Putamen (tissue), 1 donor: ENCODE measurements around the gene KRTAP6-3.

Experiments
- DNase-seq: peaks from one replicate; pipeline ENCODE4 v3.0.0-alpha.2; 2016; ENCODE audit warnings: low spot score

The KRTAP6-3 gene

GRCh38 chr21:30625449-30626165, 33.4 kb downstream of the KRTAP6-3 start:
- DNase-seq, result no peak

DNA sequence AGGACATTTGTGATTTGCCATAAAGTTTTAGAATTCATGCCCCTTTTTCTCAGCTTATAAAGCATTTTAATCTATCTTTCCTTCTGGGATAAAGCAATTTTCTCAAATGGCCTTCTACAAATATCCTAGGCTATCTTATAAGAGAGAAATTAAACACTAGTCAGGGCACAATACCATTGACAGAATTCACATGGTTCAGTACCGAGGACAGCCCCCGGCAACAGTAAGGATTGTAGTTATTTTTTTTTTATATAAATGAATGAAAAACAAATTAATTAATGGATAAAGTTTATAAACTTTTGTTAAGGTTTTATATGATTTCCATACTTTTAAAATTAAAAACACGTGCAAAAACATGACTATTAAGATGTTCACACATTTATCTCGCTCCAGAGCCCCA, 35.9 kb downstream of the KRTAP6-3 start:
- no peak for DNase-seq

DNA sequence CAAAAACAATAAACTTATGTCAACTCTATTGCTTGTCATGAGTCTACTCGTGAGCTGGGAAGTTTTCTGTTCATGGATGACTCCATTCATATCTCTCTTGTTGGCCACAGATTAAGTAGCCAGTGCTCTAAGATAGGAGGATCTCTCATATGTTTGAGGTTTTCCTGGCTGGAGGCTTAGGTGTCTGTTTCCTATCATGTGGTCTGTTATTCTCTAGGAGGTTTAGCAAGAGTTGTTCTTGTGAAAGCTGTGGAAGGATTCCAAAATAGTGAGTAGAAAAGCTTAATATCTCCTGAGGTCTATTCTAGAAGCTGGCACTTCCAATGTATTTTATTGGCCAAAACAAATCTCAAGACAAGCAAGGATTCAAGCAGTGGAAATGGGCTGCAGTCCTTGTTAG, 37.0 kb downstream of the KRTAP6-3 start:
- no peak for DNase-seq

GRCh38 chr21:30634906-30635305, 42.7 kb downstream of the KRTAP6-3 start, which contains the start of gene KRTAP20-2:
KRTAP20-2 (plus strand) TSS chr21:30635206; CDS start chr21:30635264, 58 bp downstream.
- no peak for DNase-seq

DNA sequence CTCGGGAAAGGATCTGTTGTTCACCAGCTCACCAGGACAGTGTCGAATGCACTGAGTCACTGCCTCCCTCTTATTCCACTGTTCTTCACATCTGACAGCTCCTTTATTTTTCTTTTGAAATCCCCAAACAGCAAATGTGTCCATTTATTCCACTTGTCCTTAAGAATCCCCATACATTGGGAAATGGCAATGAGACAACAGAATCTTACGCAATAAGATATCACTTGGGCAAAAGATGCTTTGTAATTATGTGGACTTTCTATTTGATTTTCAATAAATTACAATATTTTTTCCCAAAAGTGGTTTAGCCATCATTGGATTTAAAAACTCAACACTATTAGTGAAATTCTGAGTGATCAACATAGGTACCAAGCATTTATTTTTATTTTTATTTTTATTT, 46.4 kb downstream of the KRTAP6-3 start:
- DNase-seq, result no peak

DNA sequence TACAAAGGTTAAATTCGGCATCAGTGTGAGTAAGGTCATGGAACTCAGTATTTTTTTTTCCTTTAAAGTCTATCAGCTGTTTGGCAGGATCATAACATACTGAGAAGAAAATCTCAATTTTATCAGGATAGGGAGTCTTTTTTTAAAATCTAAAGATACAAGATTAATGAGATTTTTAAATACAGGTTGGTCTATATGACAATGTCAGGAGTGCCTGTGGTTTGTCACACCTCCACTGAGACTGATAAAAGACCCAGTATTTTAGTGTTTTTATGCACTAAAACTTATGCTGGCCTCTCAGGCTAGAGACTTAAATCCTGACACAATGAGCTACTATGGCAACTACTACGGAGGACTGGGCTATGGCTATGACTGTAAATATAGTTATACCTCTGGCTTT, 50.3 kb downstream of the KRTAP6-3 start, which contains the start of gene KRTAP20-3:
TSS of gene KRTAP20-3 (plus strand) at position 301 of the 400 bp plus-strand sequence.
- DNase-seq, result no peak
